Measurements from ENCODE around the gene DIAPH2. TPM values are rescaled to one million over a fixed set of nuclear protein-coding genes. Genes with fewer than 3 reads are reported as not detected.

DIAPH2 gene
- total RNA-seq, 2 donors from 2014 or later, result 42.4 to 66.0 TPM

GRCh38 chrX:96982161-96982560, 297.5 kb downstream of the DIAPH2 start:
- Histone ChIP-seq H3K4me3 (no peak overlapping the region), H3K9me3 (no peaks in the 10 kb centered on the region), H3K27ac (no peak overlapping the region), H3K36me3 (peaks cover 3% of the 10 kb centered on the region), H3K27me3 (replicated peaks; ENCODE audit: insufficient read depth) (no peaks in the 10 kb centered on the region), H3K4me1 (ENCODE audit: control insufficient read depth in 1 of 2, low read depth in 2 of 2) (no peaks in the 10 kb centered on the region)
- no peak for ATAC-seq (ENCODE audit: insufficient number of reproducible peaks, low FRiP score, low read depth)
- TF ChIP-seq, protein P1, sequence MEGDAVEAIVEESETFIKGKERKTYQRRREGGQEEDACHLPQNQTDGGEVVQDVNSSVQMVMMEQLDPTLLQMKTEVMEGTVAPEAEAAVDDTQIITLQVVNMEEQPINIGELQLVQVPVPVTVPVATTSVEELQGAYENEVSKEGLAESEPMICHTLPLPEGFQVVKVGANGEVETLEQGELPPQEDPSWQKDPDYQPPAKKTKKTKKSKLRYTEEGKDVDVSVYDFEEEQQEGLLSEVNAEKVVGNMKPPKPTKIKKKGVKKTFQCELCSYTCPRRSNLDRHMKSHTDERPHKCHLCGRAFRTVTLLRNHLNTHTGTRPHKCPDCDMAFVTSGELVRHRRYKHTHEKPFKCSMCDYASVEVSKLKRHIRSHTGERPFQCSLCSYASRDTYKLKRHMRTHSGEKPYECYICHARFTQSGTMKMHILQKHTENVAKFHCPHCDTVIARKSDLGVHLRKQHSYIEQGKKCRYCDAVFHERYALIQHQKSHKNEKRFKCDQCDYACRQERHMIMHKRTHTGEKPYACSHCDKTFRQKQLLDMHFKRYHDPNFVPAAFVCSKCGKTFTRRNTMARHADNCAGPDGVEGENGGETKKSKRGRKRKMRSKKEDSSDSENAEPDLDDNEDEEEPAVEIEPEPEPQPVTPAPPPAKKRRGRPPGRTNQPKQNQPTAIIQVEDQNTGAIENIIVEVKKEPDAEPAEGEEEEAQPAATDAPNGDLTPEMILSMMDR (IDR thresholded peaks at IDR 0.05), result no peak
- no peak for DNase-seq (ENCODE audit: low spot score)

GRCh38 chrX:96984538-96984937, 299.9 kb downstream of the DIAPH2 start:
- ATAC-seq (ENCODE audit: insufficient number of reproducible peaks, low FRiP score, low read depth) (no peak), DNase-seq (ENCODE audit: low spot score) (no peak)
- no peaks in the 10 kb centered on the region for H3K9me3 ChIP-seq
- H3K27me3 ChIP-seq (replicated peaks; ENCODE audit: insufficient read depth), result no peaks in the 10 kb centered on the region
- TF ChIP-seq, protein P1 (IDR thresholded peaks at IDR 0.05), result no peak
- no peak overlapping the region for H3K4me3 ChIP-seq
- H3K36me3 ChIP-seq, result peaks cover 3% of the 10 kb centered on the region
- no peak overlapping the region for H3K27ac ChIP-seq
- no peaks in the 10 kb centered on the region for H3K4me1 ChIP-seq (ENCODE audit: control insufficient read depth in 1 of 2, low read depth in 2 of 2)

DNA sequence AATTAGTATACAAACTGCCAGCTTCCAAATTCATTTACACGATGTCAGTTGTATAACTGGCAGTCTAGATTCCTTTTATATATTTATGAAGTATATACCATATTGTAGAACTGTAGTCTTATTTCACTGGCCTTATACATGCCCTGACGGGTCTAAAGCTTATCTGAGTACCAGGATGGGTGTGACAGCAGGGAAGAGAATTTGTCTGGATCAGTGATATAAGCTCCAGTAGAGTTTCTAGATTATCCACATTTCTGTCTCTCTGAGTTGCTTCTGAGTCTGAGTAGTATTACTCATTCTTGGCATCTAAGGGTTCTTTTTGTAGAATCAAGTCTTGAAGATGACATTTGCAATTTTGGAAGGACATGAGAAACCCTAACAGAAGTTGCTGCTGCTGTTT, 300.4 kb downstream of the DIAPH2 start:
- DNase-seq (ENCODE audit: low spot score), result no peak
- Histone ChIP-seq H3K27ac (no peak overlapping the region), H3K4me1 (ENCODE audit: control insufficient read depth in 1 of 2, low read depth in 2 of 2) (no peaks in the 10 kb centered on the region), H3K36me3 (no peaks in the 10 kb centered on the region), H3K27me3 (replicated peaks; ENCODE audit: insufficient read depth) (no peaks in the 10 kb centered on the region), H3K4me3 (no peak overlapping the region), H3K9me3 (no peaks in the 10 kb centered on the region)
- TF ChIP-seq, protein P1 (IDR thresholded peaks at IDR 0.05), result no peak
- ATAC-seq (ENCODE audit: insufficient number of reproducible peaks, low FRiP score, low read depth), result no peak

DNA sequence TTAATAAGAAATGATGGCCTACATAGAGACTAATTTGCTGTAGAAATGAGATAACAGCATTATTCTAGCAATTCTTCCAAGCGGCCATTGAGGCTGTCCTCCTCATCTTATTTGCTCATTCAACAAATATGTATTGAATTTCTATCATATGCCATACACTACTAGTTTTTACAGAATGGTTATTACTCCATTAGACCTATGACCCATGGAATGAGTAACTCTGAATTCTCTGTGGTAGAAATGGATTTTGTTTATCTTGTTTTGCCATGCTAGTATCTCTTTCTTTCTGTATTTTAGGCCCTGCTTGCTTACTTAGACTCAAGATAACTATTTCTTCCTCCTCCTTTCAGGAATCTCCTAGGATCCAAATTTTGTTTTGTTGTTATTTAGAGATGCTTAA, 302.6 kb downstream of the DIAPH2 start:
- Histone ChIP-seq H3K36me3 (no peaks in the 10 kb centered on the region), H3K9me3 (no peaks in the 10 kb centered on the region), H3K27ac (no peak overlapping the region), H3K4me1 (ENCODE audit: control insufficient read depth in 1 of 2, low read depth in 2 of 2) (no peaks in the 10 kb centered on the region), H3K27me3 (replicated peaks; ENCODE audit: insufficient read depth) (no peaks in the 10 kb centered on the region), H3K4me3 (no peak overlapping the region)
- no peak for ATAC-seq (ENCODE audit: insufficient number of reproducible peaks, low FRiP score, low read depth)
- TF ChIP-seq, protein P1 (IDR thresholded peaks at IDR 0.05), result no peak
- DNase-seq (ENCODE audit: low spot score), result no peak

GRCh38 chrX:96989830-96990571, 305.4 kb downstream of the DIAPH2 start:
- no peak for ATAC-seq (ENCODE audit: insufficient number of reproducible peaks, low FRiP score, low read depth)
- H3K36me3 ChIP-seq, result no peaks in the 10 kb centered on the region
- H3K4me3 ChIP-seq, result no peak overlapping the region
- H3K9me3 ChIP-seq, result no peaks in the 10 kb centered on the region
- DNase-seq (ENCODE audit: low spot score), result no peak
- no peak overlapping the region for H3K27ac ChIP-seq
- no peaks in the 10 kb centered on the region for H3K4me1 ChIP-seq (ENCODE audit: control insufficient read depth in 1 of 2, low read depth in 2 of 2)
- H3K27me3 ChIP-seq (replicated peaks; ENCODE audit: insufficient read depth), result no peaks in the 10 kb centered on the region
- TF ChIP-seq, protein P1 (IDR thresholded peaks at IDR 0.05), result no peak
